ENCODE results near the gene GALM. TPM values are rescaled to one million over a fixed set of nuclear protein-coding genes. Genes with fewer than 3 reads are reported as not detected.

GALM gene
- total RNA-seq, 8 experiments from 2014 or later: 1.7 to 5.3 (median 2.4) TPM

DNA sequence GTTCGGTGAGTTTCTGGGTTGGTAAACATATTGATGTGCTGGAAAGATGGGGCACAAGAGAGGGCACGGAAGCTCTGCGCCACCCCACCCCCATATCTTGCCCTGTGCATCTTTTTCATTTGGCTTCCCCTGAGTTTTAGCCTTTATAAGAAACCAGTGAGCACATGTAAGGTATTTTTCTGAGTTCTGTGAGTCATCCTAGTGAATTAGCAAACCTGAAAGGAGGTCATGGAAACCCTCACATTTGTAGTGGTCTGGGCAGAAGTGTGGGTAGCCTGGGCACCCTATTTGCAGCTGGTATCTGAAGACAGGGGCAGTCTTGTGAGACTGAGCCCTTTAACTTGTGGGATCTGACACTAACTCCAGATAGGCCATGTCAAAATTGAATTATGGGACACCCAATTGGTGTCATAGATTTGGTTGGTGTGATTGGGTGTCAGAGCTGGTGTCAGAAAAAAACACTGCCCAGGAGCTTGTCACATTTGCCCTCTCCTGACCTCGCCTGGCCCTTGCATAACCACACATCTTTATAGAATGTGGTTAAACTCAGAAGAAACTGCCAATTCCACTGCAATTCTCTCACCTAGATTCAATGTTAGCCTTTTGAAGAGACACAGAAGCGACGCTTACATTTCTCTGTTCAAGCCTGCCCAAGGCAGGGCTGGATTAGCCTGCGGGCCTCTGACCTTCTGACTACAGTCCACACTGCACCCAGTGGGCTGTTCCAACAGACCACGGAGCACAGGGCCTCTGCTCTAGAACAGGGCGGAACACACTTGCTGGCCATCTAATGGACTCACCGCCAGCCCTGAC, 12.0 kb upstream of the GALM start:
- Histone ChIP-seq H3K4me1 (replicated peaks in 1 of 2) (no peaks in the 10 kb centered on the region), H3K27ac (no peak overlapping the region), H3K4me3 (no peak overlapping the region)
- in situ Hi-C loops (cut with MboI; ENCODE audit: low pct_unique_long_range_greater_than_20kb in 2 of 9, low sequenced_read_pairs in 9 of 9, unreplicated experiment in 9 of 9): no loop called here
- WGBS, 10 experiments: 56 to 96% (median 87%) methylated on average over 2 to 5 of the region's 10 CpGs; no CpG with 5 or more reads in 2 of the 10 experiments
- no peak for ATAC-seq (replicated peaks in 6 of 8)

GRCh38 chr2:38654528-38655381, 11.2 kb upstream of the GALM start:
- no peaks in the 10 kb centered on the region for H3K4me1 ChIP-seq (replicated peaks in 1 of 2)
- in situ Hi-C loops (cut with MboI; ENCODE audit: low pct_unique_long_range_greater_than_20kb in 2 of 9, low sequenced_read_pairs in 9 of 9, unreplicated experiment in 9 of 9): no loop called here
- H3K27ac ChIP-seq: no peak overlapping the region
- no peak for ATAC-seq (replicated peaks in 6 of 8)
- H3K4me3 ChIP-seq: no peak overlapping the region
- 28 to 88% (median 69%) methylated on average over 2 to 10 of the region's 13 CpGs; no CpG with 5 or more reads in 1 of the 10 experiments for WGBS, 10 experiments

- Histone ChIP-seq H3K27ac (no peak overlapping the region), H3K4me3 (no peak overlapping the region), H3K4me1 (replicated peaks in 1 of 2) (no peaks in the 10 kb centered on the region)
- in situ Hi-C loops (cut with MboI; ENCODE audit: low pct_unique_long_range_greater_than_20kb in 2 of 9, low sequenced_read_pairs in 9 of 9, unreplicated experiment in 9 of 9): no loop called here
- 88% methylated on average over 1 of the region's 1 CpG; no CpG with 5 or more reads in 9 of the 10 experiments for WGBS, 10 experiments
- no peak for ATAC-seq (replicated peaks in 6 of 8)
Measured at GRCh38 chr2:38655441-38655840, 10.5 kb upstream of the GALM start.

DNA sequence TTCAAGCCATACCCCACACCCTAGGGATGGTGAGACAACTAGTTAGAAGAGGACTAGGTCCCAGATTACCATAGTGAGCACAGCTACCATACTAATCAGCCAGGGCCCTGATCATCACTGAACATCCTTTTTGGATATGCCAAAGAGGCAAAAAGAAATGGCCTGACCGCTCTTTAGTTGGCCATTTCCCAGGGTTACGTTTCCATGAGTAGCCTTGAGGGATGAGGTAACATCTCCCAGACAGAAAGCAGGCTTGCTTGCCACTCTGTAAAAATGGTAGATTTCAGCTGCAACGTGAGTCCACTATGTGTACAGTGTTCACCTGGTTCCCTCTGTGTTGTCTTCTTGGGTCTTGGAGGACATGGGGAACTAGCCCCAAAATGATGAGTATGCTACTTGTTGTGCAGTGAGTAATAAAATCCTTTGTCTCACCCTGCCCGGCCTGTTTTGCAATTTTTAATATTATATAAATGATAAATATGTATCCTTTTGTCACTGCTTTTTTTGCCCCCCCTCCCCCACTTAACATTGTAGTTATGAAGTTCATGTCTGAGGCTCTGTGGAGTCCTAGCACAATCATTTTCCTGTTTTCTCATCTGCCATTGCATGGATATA, 8.9 kb upstream of the GALM start:
- ATAC-seq (replicated peaks in 6 of 8): no peak
- Histone ChIP-seq H3K27ac (no peak overlapping the region), H3K4me1 (replicated peaks in 1 of 2) (no peaks in the 10 kb centered on the region), H3K4me3 (no peak overlapping the region)
- in situ Hi-C loops (cut with MboI; ENCODE audit: low pct_unique_long_range_greater_than_20kb in 2 of 9, low sequenced_read_pairs in 9 of 9, unreplicated experiment in 9 of 9): no loop called here
- WGBS, 10 experiments: 46 to 93% (median 69%) methylated on average over 2 to 4 of the region's 4 CpGs; no CpG with 5 or more reads in 4 of the 10 experiments

- ATAC-seq (replicated peaks in 6 of 8): no peak
- 50 to 100% (median 85%) methylated on average over 1 to 2 of the region's 2 CpGs; no CpG with 5 or more reads in 2 of the 10 experiments for WGBS, 10 experiments
- in situ Hi-C loops (cut with MboI; ENCODE audit: low pct_unique_long_range_greater_than_20kb in 2 of 9, low sequenced_read_pairs in 9 of 9, unreplicated experiment in 9 of 9): no loop called here
Measured at GRCh38 chr2:38658613-38659012, 7.3 kb upstream of the GALM start.

DNA sequence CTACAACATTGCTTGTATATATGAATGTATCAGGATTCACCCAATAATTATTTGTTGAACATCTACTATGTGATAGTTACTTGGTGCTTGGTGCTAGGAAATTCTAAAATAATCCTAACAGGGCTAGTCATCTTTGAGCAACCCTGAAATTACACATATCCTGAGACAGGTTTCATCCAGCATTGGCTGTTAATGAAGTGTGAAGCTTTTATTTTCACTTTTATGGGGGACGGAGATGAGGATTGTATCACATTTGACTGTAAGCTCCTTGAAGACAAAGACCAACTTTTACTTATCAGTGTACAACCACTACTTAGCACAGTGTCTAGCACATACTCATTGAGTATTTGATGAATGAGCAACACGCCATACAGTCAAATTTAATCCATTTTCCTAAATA, 6.8 kb upstream of the GALM start:
- Histone ChIP-seq H3K4me1 (replicated peaks in 1 of 2) (no peaks in the 10 kb centered on the region), H3K4me3 (no peak overlapping the region), H3K27ac (no peak overlapping the region)
- no peak for ATAC-seq (replicated peaks in 6 of 8)
- in situ Hi-C loops (cut with MboI; ENCODE audit: low pct_unique_long_range_greater_than_20kb in 2 of 9, low sequenced_read_pairs in 9 of 9, unreplicated experiment in 9 of 9): no loop called here
- 66 to 100% (median 80%) methylated on average over 1 to 2 of the region's 2 CpGs; no CpG with 5 or more reads in 2 of the 10 experiments for WGBS, 10 experiments

More at GRCh38 chr2:38658613-38659012, 7.3 kb upstream of the GALM start:
- no peak overlapping the region for H3K4me3 ChIP-seq
- no peak overlapping the region for H3K27ac ChIP-seq
- H3K4me1 ChIP-seq (replicated peaks in 1 of 2): no peaks in the 10 kb centered on the region

DNA sequence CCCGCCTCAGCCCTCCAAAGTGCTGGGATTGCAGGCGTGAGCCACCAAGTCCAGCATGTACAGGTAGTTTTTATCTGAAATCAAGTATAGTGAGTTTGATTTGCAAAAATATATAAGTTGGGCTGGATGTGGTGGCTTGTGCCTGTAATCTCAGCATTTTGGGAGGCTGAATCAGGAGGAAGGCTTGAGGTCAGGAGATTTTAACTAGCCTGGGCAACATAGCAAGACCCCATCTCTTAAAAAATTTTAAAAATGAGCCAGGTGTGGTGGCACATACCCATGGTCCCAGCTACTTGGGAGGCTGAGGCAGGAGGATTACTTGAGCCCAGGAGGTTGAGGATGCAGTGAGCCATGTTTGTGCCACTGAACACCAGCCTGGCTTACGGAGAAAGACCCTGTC, 5.6 kb upstream of the GALM start:
- WGBS, 10 experiments: 79 to 100% (median 88%) methylated on average over 1 to 2 of the region's 3 CpGs; no CpG with 5 or more reads in 4 of the 10 experiments
- Histone ChIP-seq H3K4me3 (no peak overlapping the region), H3K27ac (no peak overlapping the region), H3K4me1 (replicated peaks in 1 of 2) (no peaks in the 10 kb centered on the region)
- ATAC-seq (replicated peaks in 6 of 8): no peak
- in situ Hi-C loops (cut with MboI; ENCODE audit: low pct_unique_long_range_greater_than_20kb in 2 of 9, low sequenced_read_pairs in 9 of 9, unreplicated experiment in 9 of 9): no loop called here

DNA sequence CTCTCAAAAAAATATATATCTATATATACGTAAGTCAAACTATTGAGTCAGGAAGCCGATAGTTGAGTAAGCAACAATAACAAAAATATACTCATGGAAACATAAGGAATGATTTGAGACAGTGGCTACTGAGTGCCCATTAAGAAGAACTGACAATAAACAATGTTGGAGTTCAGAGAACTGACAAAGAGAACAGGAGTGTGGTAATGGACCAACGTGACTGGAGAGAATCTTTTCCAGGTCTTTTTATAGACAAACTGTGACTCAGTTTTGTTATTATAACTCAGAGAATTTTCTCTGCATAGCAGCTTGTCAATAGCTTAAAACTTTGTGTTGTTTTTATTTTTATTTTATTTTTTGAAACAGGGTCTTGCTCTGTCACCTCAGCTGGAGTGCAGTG, 4.6 kb upstream of the GALM start:
- Histone ChIP-seq H3K27ac (no peak overlapping the region), H3K4me3 (no peak overlapping the region), H3K4me1 (replicated peaks in 1 of 2) (no peaks in the 10 kb centered on the region)
- no peak for ATAC-seq (replicated peaks in 6 of 8)
- in situ Hi-C loops (cut with MboI; ENCODE audit: low pct_unique_long_range_greater_than_20kb in 2 of 9, low sequenced_read_pairs in 9 of 9, unreplicated experiment in 9 of 9): no loop called here
- 14 to 100% (median 72%) methylated on average over 1 to 3 of the region's 3 CpGs; no CpG with 5 or more reads in 1 of the 10 experiments for WGBS, 10 experiments

GRCh38 chr2:38666556-38666910, 619 bp downstream of the GALM start:
- in situ Hi-C loops (cut with MboI; ENCODE audit: low pct_unique_long_range_greater_than_20kb in 2 of 9, low sequenced_read_pairs in 9 of 9, unreplicated experiment in 9 of 9): no loop called here
- 0 to 69% (median 10%) methylated on average over 2 to 4 of the region's 4 CpGs; no CpG with 5 or more reads in 5 of the 10 experiments for WGBS, 10 experiments

DNA sequence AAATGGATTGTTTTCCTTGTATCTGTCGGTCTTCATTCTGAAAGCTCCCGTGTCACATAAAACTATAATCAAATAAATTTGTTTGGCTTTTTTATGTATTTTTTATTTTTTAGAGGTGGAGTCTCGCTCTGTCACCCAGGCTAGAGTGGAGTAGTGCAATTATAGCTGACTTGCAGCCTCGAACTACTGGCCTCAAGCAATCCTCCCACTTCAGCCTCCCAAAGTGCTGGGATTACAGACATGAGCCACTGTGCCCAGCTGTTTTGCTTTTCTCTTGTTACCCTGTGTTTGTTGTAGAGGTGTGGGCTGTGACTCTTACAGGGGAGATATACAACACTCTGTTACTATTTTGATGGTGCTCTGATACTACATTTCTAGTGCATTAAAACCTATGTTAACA, 2.2 kb downstream of the GALM start:
- ATAC-seq (replicated peaks in 6 of 8): no peak
- Histone ChIP-seq H3K4me3 (no peak overlapping the region), H3K27ac (no peak overlapping the region), H3K4me1 (replicated peaks in 1 of 2) (peaks cover 0 to 3% of the 10 kb centered on the region in 2 donors)
- in situ Hi-C loops (cut with MboI; ENCODE audit: low pct_unique_long_range_greater_than_20kb in 2 of 9, low sequenced_read_pairs in 9 of 9, unreplicated experiment in 9 of 9): no loop called here
- WGBS, 10 experiments: 79 to 100% (median 88%) methylated on average over 1 to 4 of the region's 4 CpGs; no CpG with 5 or more reads in 2 of the 10 experiments

More at GRCh38 chr2:38666556-38666910, 619 bp downstream of the GALM start:
- H3K4me3 ChIP-seq: peak overlapping the region in 4 of 5 donors; percentile 32 to 46 (median 40)
- peaks cover 0 to 3% of the 10 kb centered on the region in 2 donors for H3K4me1 ChIP-seq (replicated peaks in 1 of 2)
- H3K27ac ChIP-seq: no peak overlapping the region
- peak in 2 of 8 experiments; percentile 3 to 7 for ATAC-seq (replicated peaks in 6 of 8)

DNA sequence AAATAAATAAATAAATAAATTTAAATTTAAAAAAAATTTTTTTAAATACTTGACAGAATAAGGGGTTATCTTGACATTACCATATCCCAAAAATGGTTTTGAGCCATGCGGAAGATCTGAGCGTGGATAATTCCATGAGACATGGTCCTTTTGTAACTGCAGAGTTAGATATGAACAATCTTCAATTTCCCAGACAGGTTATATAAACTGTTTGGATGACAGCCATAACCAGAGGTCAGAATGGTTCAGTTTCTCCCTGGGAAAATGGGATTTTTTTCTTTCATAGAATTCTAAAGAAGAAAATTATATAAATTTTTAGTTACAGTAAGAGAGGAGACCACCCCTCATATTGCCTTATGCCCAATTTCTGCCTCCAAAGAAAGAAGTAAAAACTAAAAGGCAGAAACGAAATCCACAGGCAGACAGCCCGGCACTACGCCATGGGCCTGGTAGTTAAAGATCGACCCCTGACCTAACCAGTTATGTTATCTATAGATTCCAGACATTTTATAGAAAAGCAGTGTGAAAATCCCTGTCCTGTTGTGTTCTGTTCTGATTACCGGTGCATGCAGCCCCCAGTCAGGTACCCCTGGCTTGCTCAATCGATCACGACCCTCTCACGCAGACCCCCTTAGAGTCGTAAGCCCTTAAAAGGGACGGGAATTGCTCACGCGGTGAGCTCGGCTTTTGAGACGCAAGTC, 3.0 kb downstream of the GALM start:
- no peak for ATAC-seq (replicated peaks in 6 of 8)
- Histone ChIP-seq H3K4me3 (no peak overlapping the region), H3K4me1 (replicated peaks in 1 of 2) (peaks cover 0 to 3% of the 10 kb centered on the region in 2 donors), H3K27ac (no peak overlapping the region)
- in situ Hi-C loops (cut with MboI; ENCODE audit: low pct_unique_long_range_greater_than_20kb in 2 of 9, low sequenced_read_pairs in 9 of 9, unreplicated experiment in 9 of 9): no loop called here
- 61 to 100% (median 93%) methylated on average over 2 to 13 of the region's 16 CpGs for WGBS, 10 experiments

DNA sequence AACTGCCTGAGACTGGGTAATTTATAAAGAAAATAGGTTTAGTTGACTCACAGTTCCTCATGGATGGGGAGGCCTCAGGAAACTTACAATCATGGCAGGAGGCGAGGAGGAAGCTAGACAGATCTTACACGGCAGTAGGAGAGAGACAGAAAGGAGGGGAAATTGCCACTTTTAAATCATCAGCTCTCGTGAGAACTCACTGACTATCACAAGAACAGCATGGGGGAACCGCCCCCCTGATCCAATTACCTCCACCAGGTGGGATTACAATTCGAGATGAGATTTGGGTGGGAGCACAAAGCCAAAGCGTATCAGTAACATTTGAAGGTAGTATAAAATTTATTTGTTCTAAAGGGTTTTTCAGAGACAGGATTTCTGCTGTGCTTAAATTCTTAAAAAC, 5.4 kb downstream of the GALM start:
- Histone ChIP-seq H3K4me1 (replicated peaks in 1 of 2) (peaks cover 0 to 3% of the 10 kb centered on the region in 2 donors), H3K4me3 (no peak overlapping the region), H3K27ac (no peak overlapping the region)
- WGBS, 10 experiments: 46 to 100% (median 78%) methylated on average over 1 to 5 of the region's 6 CpGs
- ATAC-seq (replicated peaks in 6 of 8): no peak
- in situ Hi-C loops (cut with MboI; ENCODE audit: low pct_unique_long_range_greater_than_20kb in 2 of 9, low sequenced_read_pairs in 9 of 9, unreplicated experiment in 9 of 9): no loop called here

Measured in motor neuron (in vitro differentiated cells).